Astrocyte of the spinal cord (primary cell): Measurements from ENCODE around the gene KLHL34.

Experiments
- DNase-seq: peaks from one replicate; pipeline ENCODE4 v3.0.0; 2011; ENCODE audit warnings: low read depth, low spot score
- H3K4me3 ChIP-seq: 2 replicates; pipeline ENCODE4 v1.5.1; 2011; ENCODE audit warnings: low read depth, mild to moderate bottlenecking, low read length, moderate library complexity
- in situ Hi-C: cut with HindIII; loops from 2 replicates; pipeline ENCODE4 v1.10.0; 2017; ENCODE audit warnings: low sequenced_read_pairs
- TF ChIP-seq, protein P1 (sequence below): IDR thresholded peaks from 2 replicates; pipeline ENCODE4 v1.5.1; 2012; ENCODE audit warnings: low read depth, mild to moderate bottlenecking, low read length, inconsistent platforms

KLHL34 gene

DNA sequence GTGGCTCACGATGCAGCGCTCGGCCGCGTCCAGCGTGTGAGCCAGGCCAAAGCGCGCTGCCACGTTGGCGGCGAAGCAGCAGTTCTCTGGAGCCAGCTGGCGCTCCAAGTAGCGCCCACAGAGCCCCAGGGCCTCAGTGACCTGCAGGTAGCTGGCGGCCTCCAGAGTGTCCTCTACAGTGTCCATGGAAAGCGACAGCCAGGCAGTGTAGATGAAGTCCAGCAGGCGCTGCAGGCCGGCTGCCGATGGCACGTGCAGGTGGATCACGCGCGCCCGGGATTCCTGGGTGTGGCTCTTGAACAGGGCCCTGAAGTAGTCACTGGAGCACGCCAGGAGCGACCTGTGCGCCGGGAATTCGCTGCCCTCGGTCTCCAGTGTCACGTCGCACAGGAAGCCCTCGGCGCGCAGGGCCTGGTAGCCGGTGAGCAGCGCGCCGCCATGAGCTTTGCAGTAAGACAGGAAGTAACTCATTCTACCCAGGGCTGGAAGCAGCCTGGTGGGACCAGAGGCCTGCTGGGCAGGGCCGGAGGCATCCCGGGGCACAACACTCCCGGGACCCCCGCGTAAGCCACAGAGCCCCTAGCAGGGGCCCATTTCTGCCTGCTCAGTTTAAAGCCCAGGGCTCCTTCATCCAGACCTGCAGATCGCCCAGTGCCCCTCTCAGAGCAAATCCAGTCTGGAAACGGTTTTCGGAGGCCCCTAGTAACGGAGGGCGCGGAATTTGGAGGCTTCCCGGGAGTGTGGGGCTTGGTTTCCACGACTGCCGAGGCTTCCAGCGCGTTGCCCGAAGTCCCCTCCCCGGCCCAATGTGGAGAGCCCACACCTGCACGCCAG is 595 bp downstream of the KLHL34 start:
- TF ChIP-seq, protein P1, sequence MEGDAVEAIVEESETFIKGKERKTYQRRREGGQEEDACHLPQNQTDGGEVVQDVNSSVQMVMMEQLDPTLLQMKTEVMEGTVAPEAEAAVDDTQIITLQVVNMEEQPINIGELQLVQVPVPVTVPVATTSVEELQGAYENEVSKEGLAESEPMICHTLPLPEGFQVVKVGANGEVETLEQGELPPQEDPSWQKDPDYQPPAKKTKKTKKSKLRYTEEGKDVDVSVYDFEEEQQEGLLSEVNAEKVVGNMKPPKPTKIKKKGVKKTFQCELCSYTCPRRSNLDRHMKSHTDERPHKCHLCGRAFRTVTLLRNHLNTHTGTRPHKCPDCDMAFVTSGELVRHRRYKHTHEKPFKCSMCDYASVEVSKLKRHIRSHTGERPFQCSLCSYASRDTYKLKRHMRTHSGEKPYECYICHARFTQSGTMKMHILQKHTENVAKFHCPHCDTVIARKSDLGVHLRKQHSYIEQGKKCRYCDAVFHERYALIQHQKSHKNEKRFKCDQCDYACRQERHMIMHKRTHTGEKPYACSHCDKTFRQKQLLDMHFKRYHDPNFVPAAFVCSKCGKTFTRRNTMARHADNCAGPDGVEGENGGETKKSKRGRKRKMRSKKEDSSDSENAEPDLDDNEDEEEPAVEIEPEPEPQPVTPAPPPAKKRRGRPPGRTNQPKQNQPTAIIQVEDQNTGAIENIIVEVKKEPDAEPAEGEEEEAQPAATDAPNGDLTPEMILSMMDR = no peak
- no peak overlapping the region for H3K4me3 ChIP-seq
- DNase-seq = no peak
- in situ Hi-C loops = no loop called here

DNA sequence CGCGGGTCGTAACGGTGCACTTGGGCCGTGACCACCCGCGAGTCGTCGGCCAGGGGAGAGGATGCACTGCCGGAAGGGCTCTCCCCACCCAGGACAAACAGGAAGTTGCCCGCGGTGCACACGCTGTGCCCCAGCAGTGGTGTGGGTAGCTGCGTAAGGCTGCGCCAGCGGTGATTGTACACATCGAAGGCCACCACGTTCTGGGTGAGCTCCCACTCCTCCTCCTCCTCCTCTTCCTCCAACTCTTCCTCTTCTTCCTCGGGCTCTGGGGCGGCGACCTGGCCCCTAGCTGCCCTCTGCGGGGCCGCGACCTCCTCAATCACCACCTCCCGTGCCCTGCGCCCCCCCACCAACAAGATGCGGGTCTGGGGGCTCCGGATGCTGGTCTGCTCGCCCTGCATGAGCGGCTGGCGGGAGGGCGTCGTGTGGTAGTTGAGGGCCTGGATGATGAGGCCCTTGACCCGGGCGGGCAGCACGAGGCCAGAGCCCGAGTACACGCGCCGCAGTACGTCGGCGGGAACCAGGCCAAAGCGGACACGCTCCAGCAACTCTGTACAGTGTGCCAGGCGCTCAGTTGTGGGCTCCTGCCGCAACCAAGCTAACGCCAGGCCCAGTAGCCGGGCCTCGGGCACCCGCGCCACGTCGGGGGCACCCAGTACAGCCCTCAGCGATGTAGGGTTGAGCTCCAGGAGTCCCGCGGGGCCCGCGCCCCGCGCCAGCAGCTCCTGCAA is 1.4 kb downstream of the KLHL34 start:
- no peak overlapping the region for H3K4me3 ChIP-seq
- TF ChIP-seq, protein P1 = no peak
- no peak for DNase-seq
- in situ Hi-C loops = no loop called here

DNA sequence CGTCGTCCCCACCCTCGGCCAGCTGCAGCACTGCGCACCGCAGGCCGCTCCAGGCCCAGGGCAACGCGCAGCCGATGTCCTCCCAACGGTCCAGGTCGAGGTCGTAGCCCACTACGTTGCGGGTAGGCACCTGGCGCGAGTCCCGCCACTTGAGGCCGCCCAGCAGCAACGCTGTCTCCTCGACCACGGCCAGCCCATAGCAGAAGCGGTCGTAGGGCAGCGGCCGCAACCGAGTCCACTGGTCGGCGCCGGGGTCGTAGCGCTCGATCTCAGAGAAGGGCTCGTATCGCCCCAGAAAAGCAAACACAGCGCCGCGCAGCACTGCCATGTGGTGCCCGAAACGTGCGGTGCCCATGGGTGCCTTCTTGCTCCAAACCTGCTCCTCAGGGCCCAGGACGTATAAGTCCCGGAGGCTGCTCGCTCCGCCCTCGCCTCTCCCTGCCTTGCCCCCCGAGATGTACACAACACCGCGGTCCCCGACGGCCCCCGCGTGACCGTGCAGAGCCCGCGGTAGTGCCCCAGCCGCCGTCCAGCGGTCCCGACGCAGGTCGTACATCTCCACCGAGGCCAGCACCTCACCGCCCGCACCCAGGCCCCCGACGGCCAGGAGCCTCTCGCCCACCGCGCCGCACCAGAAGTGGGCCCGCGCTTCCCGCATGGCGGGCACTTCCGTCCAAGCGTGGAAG is 2.1 kb downstream of the KLHL34 start:
- H3K4me3 ChIP-seq = no peak overlapping the region
- TF ChIP-seq, protein P1 = no peak
- no peak for DNase-seq
- in situ Hi-C loops = no loop called here

DNA sequence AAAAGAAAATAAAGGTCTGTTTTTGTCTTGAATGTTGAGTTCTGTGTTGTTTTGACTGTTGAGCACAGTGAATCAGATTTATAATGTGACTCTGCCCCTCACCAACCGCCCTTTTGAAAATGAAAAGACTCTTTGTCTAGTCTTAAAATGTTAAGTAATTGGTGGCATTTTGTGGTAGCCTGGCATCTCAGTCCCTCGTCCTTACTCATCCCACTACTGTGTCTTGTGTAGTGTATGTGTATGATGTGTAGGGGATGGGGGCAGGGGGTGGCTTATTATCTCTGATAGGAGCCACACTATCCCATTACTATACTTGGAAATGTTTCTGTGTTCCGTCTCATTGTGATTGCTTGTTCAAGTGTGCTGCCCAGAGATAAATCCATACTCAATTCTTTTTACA is 12.2 kb downstream of the KLHL34 start:
- in situ Hi-C loops = no loop called here
- TF ChIP-seq, protein P1 = no peak
- no peak for DNase-seq
- no peak overlapping the region for H3K4me3 ChIP-seq

DNA sequence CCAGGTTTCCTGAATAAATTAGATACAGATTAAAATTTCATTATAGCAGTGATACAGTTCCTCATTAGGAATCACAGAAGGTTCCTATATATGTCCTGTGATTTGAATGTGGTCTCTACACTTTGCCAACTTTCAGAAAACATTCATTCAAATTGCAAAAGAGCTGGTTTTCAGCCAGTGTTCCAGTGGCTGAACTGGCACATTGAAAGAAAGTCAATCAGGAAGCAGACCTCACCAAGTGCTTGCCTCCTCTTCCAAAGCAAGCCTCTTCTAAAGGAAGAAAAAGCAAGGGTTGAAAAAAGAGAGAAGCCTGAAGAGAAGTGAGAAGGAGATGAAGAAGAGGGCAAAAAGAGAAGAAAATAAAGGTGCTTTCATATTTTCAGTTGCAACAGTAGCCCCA is 12.7 kb downstream of the KLHL34 start:
- no peak overlapping the region for H3K4me3 ChIP-seq
- no peak for DNase-seq
- TF ChIP-seq, protein P1 = no peak
- in situ Hi-C loops = no loop called here

DNA sequence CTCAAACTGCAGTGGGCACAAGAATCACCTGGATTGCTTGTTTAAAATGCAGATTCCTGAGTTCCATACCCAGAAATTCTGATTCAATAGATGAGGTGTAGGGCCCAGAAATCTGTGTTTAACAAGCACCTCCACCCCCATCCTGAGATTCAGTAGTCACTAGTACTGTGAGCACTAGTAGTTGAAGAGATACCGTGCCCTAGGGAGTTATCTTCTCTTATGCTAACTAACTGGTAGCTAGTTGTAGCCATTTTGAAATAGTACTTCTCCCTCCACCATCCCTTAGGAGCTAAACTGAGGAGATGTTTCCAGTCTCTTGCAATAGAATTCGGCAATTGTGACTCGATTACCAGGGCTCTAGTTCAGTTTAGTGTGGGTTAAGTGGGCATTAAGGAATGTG is 18.4 kb downstream of the KLHL34 start:
- in situ Hi-C loops = no loop called here

More for the DNA sequence above, 18.4 kb downstream of the KLHL34 start:
- DNase-seq = no peak
- H3K4me3 ChIP-seq = no peak overlapping the region
- TF ChIP-seq, protein P1 = no peak
